NCI-H2196 (cell line): Measurements from ENCODE around the gene ZNF526.
A peak's percentile ranks its signal among the peaks of the same experiment; 100 is the strongest.

Source experiments
- DNase-seq: peaks from one replicate; lab custom pipeline; 2025; ENCODE audit not compliant: unreplicated experiment; lab: John Stamatoyannopoulos, UW

The ZNF526 gene

GRCh38 chr19:42246143-42246921, 26.2 kb downstream of the ZNF526 start:
- DNase-seq = peak; percentile 36

- no peak for DNase-seq
These were observed 27.0 kb downstream of the ZNF526 start for GRCh38 chr19:42246922-42247639.

- DNase-seq = no peak
These were observed 27.6 kb downstream of the ZNF526 start for GRCh38 chr19:42247640-42248199.

- no peak for DNase-seq
These were observed 28.4 kb downstream of the ZNF526 start for GRCh38 chr19:42248270-42249148.

GRCh38 chr19:42249149-42249750, 29.1 kb downstream of the ZNF526 start:
- no peak for DNase-seq

- no peak for DNase-seq
These were observed 29.7 kb downstream of the ZNF526 start for GRCh38 chr19:42249769-42250168.

- no peak for DNase-seq
These were observed 30.1 kb downstream of the ZNF526 start for GRCh38 chr19:42250183-42250665.

- no peak for DNase-seq
These were observed 30.8 kb downstream of the ZNF526 start for GRCh38 chr19:42250666-42251531.

- DNase-seq = no peak
These were observed 31.7 kb downstream of the ZNF526 start for GRCh38 chr19:42251572-42252358.

GRCh38 chr19:42252365-42253244, 32.5 kb downstream of the ZNF526 start:
- no peak for DNase-seq

- DNase-seq = peak; percentile 35
These were observed 33.4 kb downstream of the ZNF526 start for GRCh38 chr19:42253245-42254088.

- peak; percentile 55 for DNase-seq
These were observed 34.2 kb downstream of the ZNF526 start for GRCh38 chr19:42254089-42254849.

- DNase-seq = peak; percentile 87
These were observed 35.0 kb downstream of the ZNF526 start, which contains the start of gene ERF for GRCh38 chr19:42254850-42255765. Gene ERF, minus strand, starts transcription at chr19:42255128. Its CDS starts 129 bp downstream, at chr19:42254999.

- DNase-seq = no peak
These were observed 35.9 kb downstream of the ZNF526 start for GRCh38 chr19:42255766-42256745.
